ENCODE measurements around the gene KLK8. TPM values are rescaled to one million over a fixed set of nuclear protein-coding genes. Genes with fewer than 3 reads are reported as not detected.

Gene KLK8
- total RNA-seq, 6 donors from 2014 or later = not detected

GRCh38 chr19:51002089-51002532 lies 707 bp upstream of the KLK8 start:
- Histone ChIP-seq H3K27me3 (peaks cover 0 to 21% (median 3%) of the 10 kb centered on the region in 4 donors), H3K27ac (no peak overlapping the region), H3K9me3 (no peaks in the 10 kb centered on the region), H3K4me1 (peaks cover 0 to 6% (median 0%) of the 10 kb centered on the region in 4 donors), H3K4me3 (no peak overlapping the region), H3K36me3 (no peaks in the 10 kb centered on the region)
- TF ChIP-seq POLR2AphosphoS5 (IDR thresholded peaks at IDR 0.05) (no peak), EP300 (IDR thresholded peaks at IDR 0.05) (no peak), POLR2A (IDR thresholded peaks at IDR 0.05) (no peak), CTCF (IDR thresholded peaks at IDR 0.05) (no peak)
- WGBS, 2 donors = 29 to 54% methylated on average over 12 of the region's 12 CpGs
- ATAC-seq (ENCODE audit: low FRiP score in 2 of 2) (no peak), DNase-seq (no peak)

- H3K36me3 ChIP-seq = no peaks in the 10 kb centered on the region
- H3K27me3 ChIP-seq = peaks cover 0 to 15% (median 3%) of the 10 kb centered on the region in 4 donors
- 25 to 51% methylated on average over 13 to 16 of the region's 16 CpGs for WGBS, 2 donors
- no peak overlapping the region for H3K4me3 ChIP-seq
- no peak for DNase-seq
- H3K27ac ChIP-seq = no peak overlapping the region
- no peaks in the 10 kb centered on the region for H3K9me3 ChIP-seq
- no peak for TF ChIP-seq EP300 (IDR thresholded peaks at IDR 0.05)
- no peak for TF ChIP-seq POLR2A (IDR thresholded peaks at IDR 0.05)
- TF ChIP-seq POLR2AphosphoS5 (IDR thresholded peaks at IDR 0.05) = no peak
- no peak for TF ChIP-seq CTCF (IDR thresholded peaks at IDR 0.05)
- peaks cover 0 to 6% (median 0%) of the 10 kb centered on the region in 4 donors for H3K4me1 ChIP-seq
- ATAC-seq (ENCODE audit: low FRiP score in 2 of 2) = no peak
Measured at GRCh38 chr19:51000981-51001380, 423 bp downstream of the KLK8 start.

GRCh38 chr19:51000426-51000825 lies 978 bp downstream of the KLK8 start:
- WGBS, 2 donors = 89 to 94% methylated on average over 5 to 10 of the region's 10 CpGs
- Histone ChIP-seq H3K36me3 (no peaks in the 10 kb centered on the region), H3K4me1 (peaks cover 0 to 6% (median 0%) of the 10 kb centered on the region in 4 donors), H3K9me3 (no peaks in the 10 kb centered on the region), H3K27me3 (peaks cover 0 to 15% (median 3%) of the 10 kb centered on the region in 4 donors), H3K27ac (no peak overlapping the region), H3K4me3 (no peak overlapping the region)
- ATAC-seq (ENCODE audit: low FRiP score in 2 of 2) (no peak), DNase-seq (no peak)
- TF ChIP-seq EP300 (IDR thresholded peaks at IDR 0.05) (no peak), POLR2A (IDR thresholded peaks at IDR 0.05) (no peak), CTCF (IDR thresholded peaks at IDR 0.05) (no peak), POLR2AphosphoS5 (IDR thresholded peaks at IDR 0.05) (no peak)

GRCh38 chr19:50998686-50999085 lies 2.7 kb downstream of the KLK8 start:
- 75 to 78% methylated on average over 4 of the region's 4 CpGs for WGBS, 2 donors
- H3K4me3 ChIP-seq = no peak overlapping the region
- no peak overlapping the region for H3K27ac ChIP-seq
- DNase-seq = no peak
- peaks cover 0 to 6% (median 0%) of the 10 kb centered on the region in 4 donors for H3K4me1 ChIP-seq
- no peak for ATAC-seq (ENCODE audit: low FRiP score in 2 of 2)
- TF ChIP-seq POLR2A (IDR thresholded peaks at IDR 0.05) = no peak
- no peak for TF ChIP-seq POLR2AphosphoS5 (IDR thresholded peaks at IDR 0.05)
- TF ChIP-seq EP300 (IDR thresholded peaks at IDR 0.05) = no peak
- TF ChIP-seq CTCF (IDR thresholded peaks at IDR 0.05) = no peak
- H3K36me3 ChIP-seq = no peaks in the 10 kb centered on the region
- peaks cover 0 to 15% (median 3%) of the 10 kb centered on the region in 4 donors for H3K27me3 ChIP-seq
- no peaks in the 10 kb centered on the region for H3K9me3 ChIP-seq

- peaks cover 0 to 15% (median 3%) of the 10 kb centered on the region in 4 donors for H3K27me3 ChIP-seq
- H3K4me3 ChIP-seq = no peak overlapping the region
- WGBS, 2 donors = 65% methylated on average over 5 of the region's 5 CpGs
- H3K9me3 ChIP-seq = no peaks in the 10 kb centered on the region
- ATAC-seq (ENCODE audit: low FRiP score in 2 of 2) (no peak), DNase-seq (no peak)
- no peak for TF ChIP-seq POLR2AphosphoS5 (IDR thresholded peaks at IDR 0.05)
- H3K36me3 ChIP-seq = no peaks in the 10 kb centered on the region
- H3K27ac ChIP-seq = no peak overlapping the region
- H3K4me1 ChIP-seq = peaks cover 0 to 6% (median 0%) of the 10 kb centered on the region in 4 donors
Measured at GRCh38 chr19:50998061-50998460, 3.3 kb downstream of the KLK8 start.

Measured in upper lobe of left lung (tissue), 6 donors.